Hepatocyte (in vitro differentiated cells): ENCODE results near the gene RASGRP3.

ENCODE experiments used
- EZH2 ChIP-seq: fragments of 200-600 bp; sonication (generic); IDR thresholded peaks from 2 replicates; pipeline ENCODE4 v1.6.1; 2016; ENCODE audit warnings: antibody characterized with exemption, mild to moderate bottlenecking, borderline replicate concordance
- TF ChIP-seq, protein P1 (sequence below): fragments of 200-600 bp; sonication (generic); IDR thresholded peaks from 2 replicates; pipeline ENCODE4 v1.5.1; 2016; ENCODE audit warnings: antibody characterized with exemption, mild to moderate bottlenecking; ENCODE audit not compliant: poor library complexity

- TF ChIP-seq, protein P1, sequence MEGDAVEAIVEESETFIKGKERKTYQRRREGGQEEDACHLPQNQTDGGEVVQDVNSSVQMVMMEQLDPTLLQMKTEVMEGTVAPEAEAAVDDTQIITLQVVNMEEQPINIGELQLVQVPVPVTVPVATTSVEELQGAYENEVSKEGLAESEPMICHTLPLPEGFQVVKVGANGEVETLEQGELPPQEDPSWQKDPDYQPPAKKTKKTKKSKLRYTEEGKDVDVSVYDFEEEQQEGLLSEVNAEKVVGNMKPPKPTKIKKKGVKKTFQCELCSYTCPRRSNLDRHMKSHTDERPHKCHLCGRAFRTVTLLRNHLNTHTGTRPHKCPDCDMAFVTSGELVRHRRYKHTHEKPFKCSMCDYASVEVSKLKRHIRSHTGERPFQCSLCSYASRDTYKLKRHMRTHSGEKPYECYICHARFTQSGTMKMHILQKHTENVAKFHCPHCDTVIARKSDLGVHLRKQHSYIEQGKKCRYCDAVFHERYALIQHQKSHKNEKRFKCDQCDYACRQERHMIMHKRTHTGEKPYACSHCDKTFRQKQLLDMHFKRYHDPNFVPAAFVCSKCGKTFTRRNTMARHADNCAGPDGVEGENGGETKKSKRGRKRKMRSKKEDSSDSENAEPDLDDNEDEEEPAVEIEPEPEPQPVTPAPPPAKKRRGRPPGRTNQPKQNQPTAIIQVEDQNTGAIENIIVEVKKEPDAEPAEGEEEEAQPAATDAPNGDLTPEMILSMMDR = no peak
- no peak for TF ChIP-seq EZH2
These were observed 127.0 kb downstream of the RASGRP3 start for GRCh38 chr2:33603416-33603815.
